Upper lobe of left lung (tissue), 6 donors: ENCODE results near the gene ABHD17A. TPM values are rescaled to one million over a fixed set of nuclear protein-coding genes. Genes with fewer than 3 reads are reported as not detected.

Experiments used
- ATAC-seq, 2 donors: fragments of 200-7000 bp; cut with Tn5 transposase; one replicate each; pipeline ENCODE4 v1.9.1; 2022; ENCODE audit warnings: mild to moderate bottlenecking in 2 of 2, moderate library complexity in 2 of 2; ENCODE audit not compliant: low FRiP score in 2 of 2
- DNase-seq, 2 donors: peaks; one replicate each; pipeline ENCODE4 v3.0.0-alpha.2; 2019 to 2020
- H3K27ac ChIP-seq, 4 donors: fragments of 200-600 bp; sonication (generic); one replicate each; pipeline ENCODE4 v1.5.1; 2016 to 2019
- H3K27me3 ChIP-seq, 4 donors: fragments of 200-600 bp; sonication (generic); one replicate each; pipeline ENCODE4 v1.5.1; 2017 to 2019
- H3K36me3 ChIP-seq, 4 donors: fragments of 200-600 bp; sonication (generic); one replicate each; pipeline ENCODE4 v1.5.1; 2016 to 2019
- H3K4me1 ChIP-seq, 4 donors: fragments of 200-600 bp; sonication (generic); one replicate each; pipeline ENCODE4 v1.5.1; 2018 to 2019
- H3K4me3 ChIP-seq, 4 donors: fragments of 200-600 bp; sonication (generic); one replicate each; pipeline ENCODE4 v1.5.1; 2017 to 2019; ENCODE audit warnings: mild to moderate bottlenecking in 2 of 4, moderate library complexity in 1 of 4
- H3K9me3 ChIP-seq, 4 donors: fragments of 200-600 bp; sonication (generic); one replicate each; pipeline ENCODE4 v1.5.1; 2018 to 2019
- EP300 ChIP-seq, 4 donors: sonication (generic); formaldehyde crosslinking; IDR thresholded peaks; one replicate each; pipeline ENCODE4 v1.5.1; 2017; ENCODE audit warnings: antibody characterized with exemption in 4 of 4, control low read depth in 2 of 4
- POLR2A ChIP-seq, 4 donors: fragments of 450-650 bp; IDR thresholded peaks; one replicate each; pipeline ENCODE4 v1.5.1; 2016 to 2017; ENCODE audit warnings: antibody characterized with exemption in 4 of 4, mild to moderate bottlenecking in 2 of 4
- POLR2AphosphoS5 ChIP-seq, 2 donors: sonication (generic); formaldehyde crosslinking; IDR thresholded peaks; one replicate each; pipeline ENCODE4 v1.5.1; 2017; ENCODE audit warnings: antibody characterized with exemption in 2 of 2
- WGBS, 2 donors: methylation state at CpG; one replicate each; pipeline ENCODE4 v1.1.5; 2017 to 2018; 5-methylcytosine and 5-hydroxymethylcytosine counted together
- total RNA-seq, 6 donors: library from RNA; depleted of rRNA in 4 of 6; stranded (reverse); fragments of >200 nt in 4 of 6; gene quantifications; one replicate each; pipeline versions ENCODE4 v1.1.0 to v1.2.1, GENCODE V29; 2016 to 2021
- TF ChIP-seq, protein P1 (sequence below), 6 experiments: fragments of 450-650 bp in 4 of 6; fragments of 200-600 bp in 2 of 6; sonication (generic) in 2 of 6; IDR thresholded peaks; one replicate each; pipeline ENCODE4 v1.5.1; 2016 to 2019; ENCODE audit warnings: antibody characterized with exemption in 6 of 6
- donor health status: DM: no; HTN: no; CAD: no; lungs with moderate emphysema.
- donor health status: DM: no; HTN: yes; CAD: no; lungs with severe emphysema.

ABHD17A gene
- total RNA-seq, 6 donors from 2014 or later = 63.4 to 143 (median 108) TPM

DNA sequence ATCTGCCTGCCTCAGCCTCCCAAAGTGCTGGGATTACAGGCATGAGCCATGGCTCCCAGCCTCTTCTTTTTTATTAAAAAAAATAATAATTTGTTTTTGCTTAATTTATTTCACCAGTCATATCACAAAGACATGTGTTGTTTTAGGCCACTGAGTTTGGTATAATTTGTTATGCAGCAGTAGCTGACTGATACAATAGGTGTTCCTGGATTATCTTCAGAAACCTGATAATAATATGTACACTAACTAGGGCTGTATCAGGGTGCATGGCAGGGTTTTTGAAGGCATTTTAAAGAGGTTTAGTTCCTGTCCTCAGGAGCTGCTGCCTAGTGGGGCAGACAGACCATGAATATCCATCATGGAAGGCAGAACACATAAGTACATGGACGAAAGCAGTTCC is 46.1 kb upstream of the ABHD17A start:
- TF ChIP-seq EP300 (IDR thresholded peaks at IDR 0.05) = no peak
- TF ChIP-seq POLR2A (IDR thresholded peaks at IDR 0.05) = no peak
- TF ChIP-seq POLR2AphosphoS5 (IDR thresholded peaks at IDR 0.05) = no peak
- TF ChIP-seq, protein P1, sequence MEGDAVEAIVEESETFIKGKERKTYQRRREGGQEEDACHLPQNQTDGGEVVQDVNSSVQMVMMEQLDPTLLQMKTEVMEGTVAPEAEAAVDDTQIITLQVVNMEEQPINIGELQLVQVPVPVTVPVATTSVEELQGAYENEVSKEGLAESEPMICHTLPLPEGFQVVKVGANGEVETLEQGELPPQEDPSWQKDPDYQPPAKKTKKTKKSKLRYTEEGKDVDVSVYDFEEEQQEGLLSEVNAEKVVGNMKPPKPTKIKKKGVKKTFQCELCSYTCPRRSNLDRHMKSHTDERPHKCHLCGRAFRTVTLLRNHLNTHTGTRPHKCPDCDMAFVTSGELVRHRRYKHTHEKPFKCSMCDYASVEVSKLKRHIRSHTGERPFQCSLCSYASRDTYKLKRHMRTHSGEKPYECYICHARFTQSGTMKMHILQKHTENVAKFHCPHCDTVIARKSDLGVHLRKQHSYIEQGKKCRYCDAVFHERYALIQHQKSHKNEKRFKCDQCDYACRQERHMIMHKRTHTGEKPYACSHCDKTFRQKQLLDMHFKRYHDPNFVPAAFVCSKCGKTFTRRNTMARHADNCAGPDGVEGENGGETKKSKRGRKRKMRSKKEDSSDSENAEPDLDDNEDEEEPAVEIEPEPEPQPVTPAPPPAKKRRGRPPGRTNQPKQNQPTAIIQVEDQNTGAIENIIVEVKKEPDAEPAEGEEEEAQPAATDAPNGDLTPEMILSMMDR (IDR thresholded peaks at IDR 0.05) = no peak
- Histone ChIP-seq H3K4me1 (peaks cover 6 to 16% (median 14%) of the 10 kb centered on the region in 4 donors), H3K36me3 (no peaks in the 10 kb centered on the region), H3K4me3 (no peak overlapping the region), H3K27ac (no peak overlapping the region), H3K9me3 (no peaks in the 10 kb centered on the region), H3K27me3 (no peaks in the 10 kb centered on the region)
- DNase-seq = no peak
- WGBS, 2 donors = 78 to 100% methylated on average over 1 of the region's 1 CpG
- no peak for ATAC-seq

DNA sequence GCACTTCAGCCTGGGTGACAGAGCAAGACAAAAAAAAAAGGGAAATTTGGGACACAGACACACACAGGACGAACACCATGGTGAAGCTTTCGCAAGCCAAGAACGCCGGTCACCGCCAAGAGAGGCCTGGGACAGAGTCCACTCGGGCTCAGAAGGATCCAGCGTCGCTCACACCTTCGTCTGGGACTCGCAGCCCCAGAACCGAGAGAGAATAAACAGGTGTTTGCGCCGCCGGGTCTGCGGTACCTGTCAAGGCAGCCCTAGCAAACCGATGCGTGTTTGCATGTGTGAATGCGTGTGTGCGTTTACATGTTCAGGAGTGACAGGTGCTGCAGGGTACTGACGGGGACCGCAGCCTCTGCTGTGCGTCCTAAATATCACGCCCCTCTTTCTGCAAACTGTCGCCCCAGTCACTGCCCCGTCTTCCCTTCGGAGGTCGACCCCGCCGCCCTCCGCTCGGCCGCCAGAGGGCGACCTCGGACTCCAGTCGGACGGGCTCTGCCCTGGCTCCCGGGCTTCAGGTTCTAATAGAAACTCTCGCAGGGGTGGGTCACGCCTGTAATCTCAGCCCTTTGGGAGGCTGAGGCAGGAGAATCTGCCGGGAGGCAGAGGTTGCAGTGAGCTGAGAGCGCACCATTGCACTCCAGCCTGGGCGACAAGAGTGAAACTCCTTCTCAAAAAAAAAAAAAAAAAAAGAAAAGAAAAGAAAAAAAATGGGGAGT is 43.9 kb upstream of the ABHD17A start:
- no peak overlapping the region for H3K27ac ChIP-seq
- no peaks in the 10 kb centered on the region for H3K9me3 ChIP-seq
- no peaks in the 10 kb centered on the region for H3K27me3 ChIP-seq
- ATAC-seq (peak; percentile 90 to 97), DNase-seq (peak; percentile 89 to 97)
- H3K4me1 ChIP-seq = peaks cover 6 to 16% (median 14%) of the 10 kb centered on the region in 4 donors
- 9 to 11% methylated on average over 25 to 29 of the region's 42 CpGs for WGBS, 2 donors
- peak overlapping the region in 3 of 4 donors; percentile 22 to 45 (median 40) for H3K4me3 ChIP-seq
- H3K36me3 ChIP-seq = peaks cover 3 to 18% (median 13%) of the 10 kb centered on the region in 4 donors
- no peak for TF ChIP-seq EP300 (IDR thresholded peaks at IDR 0.05)
- TF ChIP-seq, protein P1 (IDR thresholded peaks at IDR 0.05) = peak; percentile 78 to 94 (median 92)

DNA sequence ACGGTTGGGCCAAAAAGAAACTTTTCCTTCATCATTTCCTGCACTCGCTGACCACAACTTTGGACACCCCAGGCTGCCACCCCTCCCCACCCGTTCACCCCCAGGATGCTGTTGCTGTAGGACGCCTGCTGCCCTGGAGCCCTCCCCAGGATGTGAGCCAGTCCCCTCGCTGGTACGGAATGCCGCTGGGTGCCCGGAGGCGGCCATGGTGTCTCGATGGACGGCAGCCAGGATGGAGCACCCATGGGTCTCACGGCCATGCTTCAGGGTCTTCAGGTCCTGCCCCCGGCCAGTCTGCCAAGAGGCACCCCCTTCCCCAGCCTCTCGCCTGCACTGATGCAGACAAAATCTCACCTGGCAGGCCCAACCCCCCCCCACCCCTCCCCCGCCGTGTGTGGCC is 40.2 kb upstream of the ABHD17A start:
- no peak overlapping the region for H3K27ac ChIP-seq
- H3K27me3 ChIP-seq = no peaks in the 10 kb centered on the region
- H3K9me3 ChIP-seq = no peaks in the 10 kb centered on the region
- ATAC-seq (no peak), DNase-seq (peak in 1 of 2 donors; percentile 71)
- H3K4me3 ChIP-seq = no peak overlapping the region
- peaks cover 5 to 48% (median 35%) of the 10 kb centered on the region in 4 donors for H3K36me3 ChIP-seq
- TF ChIP-seq POLR2A (IDR thresholded peaks at IDR 0.05) (no peak), EP300 (IDR thresholded peaks at IDR 0.05) (no peak), POLR2AphosphoS5 (IDR thresholded peaks at IDR 0.05) (no peak)
- TF ChIP-seq, protein P1 (IDR thresholded peaks at IDR 0.05) = no peak
- peaks cover 6 to 16% (median 14%) of the 10 kb centered on the region in 4 donors for H3K4me1 ChIP-seq
- WGBS, 2 donors = 86% methylated on average over 9 to 16 of the region's 16 CpGs

DNA sequence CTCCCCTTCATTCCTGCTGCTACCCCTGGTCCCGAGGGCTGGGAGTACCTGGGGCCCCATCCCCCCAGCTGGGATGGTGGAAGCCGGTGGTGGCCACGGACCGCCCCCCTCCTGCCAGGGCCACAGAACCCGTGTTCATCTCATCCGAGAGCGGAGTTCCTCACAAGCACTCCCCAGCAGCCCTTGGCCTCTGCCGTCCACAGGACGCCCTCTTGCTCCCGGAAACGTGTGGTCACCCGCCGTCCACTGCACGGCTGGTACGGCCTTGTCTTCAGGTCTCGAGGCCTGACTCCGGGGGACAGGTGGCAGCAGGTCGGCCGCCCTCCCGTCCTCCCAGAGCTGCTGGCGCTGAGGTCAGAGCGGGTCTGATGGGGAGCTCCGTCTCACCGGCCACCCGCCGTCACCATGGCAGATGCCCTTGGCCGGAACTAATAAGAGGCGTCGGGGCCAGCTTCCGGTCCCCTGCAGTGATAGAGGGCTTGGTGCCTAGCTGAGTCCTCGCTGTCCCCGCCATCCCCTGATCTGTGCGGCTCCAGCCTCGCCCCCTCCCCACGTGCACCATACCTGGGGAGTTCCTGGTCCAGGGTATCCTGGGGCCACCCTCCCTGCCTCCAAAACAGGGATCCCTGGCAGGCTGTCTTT is 39.1 kb upstream of the ABHD17A start:
- TF ChIP-seq POLR2AphosphoS5 (IDR thresholded peaks at IDR 0.05) = no peak
- H3K36me3 ChIP-seq = peaks cover 9 to 59% (median 46%) of the 10 kb centered on the region in 4 donors

DNA sequence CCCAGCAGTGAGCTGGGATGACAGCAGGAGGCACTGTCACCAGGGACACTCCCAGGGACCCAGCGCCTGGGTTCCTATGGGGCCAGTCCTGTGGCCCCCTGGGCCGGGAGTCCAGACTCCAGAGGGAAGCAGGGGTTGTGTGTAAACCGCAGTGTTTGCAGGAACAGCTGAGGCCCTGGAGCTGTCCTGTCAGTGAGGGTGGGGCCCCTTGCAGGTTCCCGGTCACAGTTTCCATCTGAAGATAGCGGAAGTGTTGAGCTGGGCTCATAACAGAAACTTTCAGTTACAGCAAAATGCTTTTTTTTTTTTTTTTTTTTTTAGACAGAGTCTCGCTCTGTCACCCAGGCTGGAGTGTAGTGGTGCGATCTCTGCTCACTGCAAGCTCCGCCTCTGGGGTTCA is 38.0 kb upstream of the ABHD17A start:
- WGBS, 2 donors = 84 to 90% methylated on average over 7 of the region's 8 CpGs

More for the DNA sequence above, 39.1 kb upstream of the ABHD17A start:
- H3K4me3 ChIP-seq = no peak overlapping the region
- no peaks in the 10 kb centered on the region for H3K27me3 ChIP-seq
- H3K4me1 ChIP-seq = peaks cover 0 to 7% (median 6%) of the 10 kb centered on the region in 4 donors
- H3K27ac ChIP-seq = no peak overlapping the region
- 96% methylated on average over 35 of the region's 35 CpGs; no CpG with 5 or more reads in 1 of the 2 donors for WGBS, 2 donors
- ATAC-seq = no peak
- H3K9me3 ChIP-seq = no peaks in the 10 kb centered on the region
- DNase-seq = peak in 1 of 2 donors; percentile 70

More for the DNA sequence above, 38.0 kb upstream of the ABHD17A start:
- H3K27ac ChIP-seq = no peak overlapping the region
- H3K36me3 ChIP-seq = peaks cover 14 to 70% (median 55%) of the 10 kb centered on the region in 4 donors
- H3K4me3 ChIP-seq = no peak overlapping the region
- ATAC-seq (peak in 1 of 2 donors; percentile 59), DNase-seq (no peak)
- TF ChIP-seq POLR2A (IDR thresholded peaks at IDR 0.05) (no peak), EP300 (IDR thresholded peaks at IDR 0.05) (no peak), POLR2AphosphoS5 (IDR thresholded peaks at IDR 0.05) (no peak)
- TF ChIP-seq, protein P1 (IDR thresholded peaks at IDR 0.05) = no peak
- no peaks in the 10 kb centered on the region for H3K4me1 ChIP-seq
- no peaks in the 10 kb centered on the region for H3K9me3 ChIP-seq
- H3K27me3 ChIP-seq = no peaks in the 10 kb centered on the region
